A549 treated with AZD2906 at 1 μM for 4 hours (cell line): Measurements from ENCODE around the gene TRAF6. TPM values are rescaled to one million over a fixed set of nuclear protein-coding genes. Genes with fewer than 3 reads are reported as not detected.

ENCODE experiments used
- total RNA-seq: library from RNA; stranded (reverse); fragments of 200-300 nt; extraction: Qiagen RNA extraction; gene quantifications from 5 replicates; pipeline ENCODE4 v1.2.3, GENCODE V29; 2022

TRAF6 gene
- 6.6 to 8.0 TPM (median 7.4 TPM) in 5 replicates for total RNA-seq

GRCh38 chr11:36509694-36510593 is at the start of gene TRAF6:
TSS of gene TRAF6 (minus strand) at chr11:36510272. CDS start at chr11:36501515, 8,757 bp downstream.

Other genes starting within 250 kb of the TRAF6 start
- gene COMMD9, start 220.8 kb downstream of the TRAF6 start, total RNA-seq: 38.4 to 55.9 TPM (median 54.8 TPM) in 5 replicates
- 11.2 to 14.7 TPM (median 13.7 TPM) in 5 replicates for gene PRR5L, start 214.0 kb downstream of the TRAF6 start, total RNA-seq
- 0.10 to 0.71 TPM (median 0.39 TPM) in 5 replicates for gene RAG1, start 57.7 kb upstream of the TRAF6 start, total RNA-seq
- 14.9 to 16.7 TPM (median 16.3 TPM) in 5 replicates for gene IFTAP, start 84.2 kb upstream of the TRAF6 start, total RNA-seq
- gene RAG2, start 88.0 kb upstream of the TRAF6 start, total RNA-seq: not detected in 5 replicates